ENCODE results near the gene EMP1. TPM values are rescaled to one million over a fixed set of nuclear protein-coding genes. Genes with fewer than 3 reads are reported as not detected.

Gene EMP1
- total and polyA plus RNA-seq, 2 of the 13 experiments (the other 11 are each of a cell fraction or from before 2014, with no cell fraction given): 0.13 to 0.61 TPM

DNA sequence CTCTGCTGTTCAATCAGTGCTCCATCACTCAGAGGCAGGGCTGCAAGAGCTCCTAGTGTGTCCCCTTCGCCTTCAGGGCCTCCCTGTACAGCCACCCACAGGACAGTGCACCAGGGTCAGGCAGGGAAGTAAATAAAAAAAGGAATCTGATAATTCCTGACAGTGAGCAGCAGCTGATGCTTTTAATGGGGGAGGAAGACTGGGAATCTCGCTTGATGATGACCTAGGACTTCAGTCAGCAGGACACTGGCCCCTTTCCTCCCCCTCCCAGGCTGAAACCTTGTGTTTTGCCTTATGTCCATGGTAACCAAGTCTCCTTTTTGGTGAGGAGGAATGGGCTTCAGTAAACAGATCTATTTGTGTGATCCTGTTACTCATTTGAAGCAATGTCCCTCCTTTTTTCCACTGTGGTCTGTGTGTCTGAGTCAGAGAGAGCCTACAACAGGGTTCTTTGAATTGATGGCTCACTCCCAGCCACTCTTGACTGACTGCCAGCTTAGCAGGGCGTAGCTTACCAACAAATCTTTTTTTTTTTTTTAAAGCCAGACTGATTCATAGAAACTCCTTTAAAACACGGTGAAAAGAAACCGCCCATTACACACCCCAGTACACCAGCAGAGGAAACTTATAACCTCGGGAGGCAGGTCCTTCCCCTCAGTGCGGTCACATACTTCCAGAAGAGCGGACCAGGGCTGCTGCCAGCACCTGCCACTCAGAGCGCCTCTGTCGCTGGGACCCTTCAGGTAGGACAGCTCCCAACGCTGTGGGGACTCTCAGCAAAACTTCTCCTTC lies at the start of gene EMP1 (continued):
- no peak for TF ChIP-seq CEBPZ (IDR thresholded peaks at IDR 0.05; ENCODE audit: low read length)
- TF ChIP-seq FOSL1 (CRISPR knock-in tag; IDR thresholded peaks at IDR 0.05; ENCODE audit: borderline replicate concordance): no peak
- TF ChIP-seq TEAD3 (CRISPR knock-in tag; optimal IDR thresholded peaks at IDR 0.05; ENCODE audit: borderline replicate concordance): no peak
- TF ChIP-seq NBN (conservative IDR thresholded peaks at IDR 0.05): no peak
- TF ChIP-seq ZBTB8A (CRISPR knock-in tag; IDR thresholded peaks at IDR 0.05; ENCODE audit: borderline replicate concordance, low read depth): no peak
- TF ChIP-seq ZNF788 (CRISPR knock-in tag; IDR thresholded peaks at IDR 0.05; ENCODE audit: borderline replicate concordance): no peak

- Histone ChIP-seq H3K36me3 (replicated peaks in 1 of 2; ENCODE audit: control insufficient read depth in 1 of 2, insufficient read depth in 2 of 2, low read length in 2 of 2) (no peaks in the 10 kb centered on the region), H3K27me3 (ENCODE audit: control insufficient read depth in 1 of 2, insufficient read depth in 2 of 2, low read length in 2 of 2) (peaks cover 2 to 29% of the 10 kb centered on the region in 2 experiments; a peak in 4 of 5 replicates), H3K9me3 (ENCODE audit: low read length) (no peaks in the 10 kb centered on the region), H3K79me2 (ENCODE audit: insufficient read depth, low read length) (no peaks in the 10 kb centered on the region), H3K4me3 (replicated peaks in 1 of 3; ENCODE audit: insufficient read depth in 1 of 3, low read depth in 2 of 3, low read length in 3 of 3) (no peak overlapping the region), H3K9ac (ENCODE audit: insufficient read depth, low read depth, low read length) (no peak overlapping the region), H2AFZ (ENCODE audit: low read length) (no peak overlapping the region), H3K4me1 (ENCODE audit: insufficient read depth, low read length) (no peaks in the 10 kb centered on the region), H3K27ac (ENCODE audit: extremely low read length, insufficient read depth, low read length) (no peak overlapping the region), H4K20me1 (ENCODE audit: insufficient read depth, low read length) (no peaks in the 10 kb centered on the region), H3K4me2 (ENCODE audit: low read depth, low read length) (no peak overlapping the region)
- ChIA-PET CTCF (ENCODE audit: low intra/inter-chr PET ratio, low total read pairs) (no interaction called here), POLR2A (no interaction called here)
- BruUV-seq (replicated peaks): no TSS peak
- FAIRE-seq (no peak), ATAC-seq (no peak), DNase-seq (ENCODE audit: low spot score) (no peak)
- in situ Hi-C loops (cut with HindIII; ENCODE audit: extremely low pct_ligation_motif_present, low pct_unique_long_range_greater_than_20kb): no loop called here
- 27% methylated on average over 12 of the region's 12 CpGs for WGBS (ENCODE audit: low lambda C conversion rate)
- intact Hi-C loops (cut with micrococcal nuclease; ENCODE audit: unreplicated experiment): no loop called here
- TF ChIP-seq BHLHE40 (IDR thresholded peaks at IDR 0.05; ENCODE audit: low read length): no peak
- no peak for TF ChIP-seq ZNF75D (CRISPR knock-in tag; IDR thresholded peaks at IDR 0.05; ENCODE audit: borderline replicate concordance)
- TF ChIP-seq ZNF7 (CRISPR knock-in tag; IDR thresholded peaks at IDR 0.05): no peak
- TF ChIP-seq EP300 (IDR thresholded peaks at IDR 0.05; ENCODE audit: low read depth in 2 of 2, low read length in 2 of 2): no peak
- no peak for TF ChIP-seq EP300 (CRISPR knock-in tag; IDR thresholded peaks at IDR 0.05; ENCODE audit: borderline replicate concordance)
- TF ChIP-seq, protein P1, sequence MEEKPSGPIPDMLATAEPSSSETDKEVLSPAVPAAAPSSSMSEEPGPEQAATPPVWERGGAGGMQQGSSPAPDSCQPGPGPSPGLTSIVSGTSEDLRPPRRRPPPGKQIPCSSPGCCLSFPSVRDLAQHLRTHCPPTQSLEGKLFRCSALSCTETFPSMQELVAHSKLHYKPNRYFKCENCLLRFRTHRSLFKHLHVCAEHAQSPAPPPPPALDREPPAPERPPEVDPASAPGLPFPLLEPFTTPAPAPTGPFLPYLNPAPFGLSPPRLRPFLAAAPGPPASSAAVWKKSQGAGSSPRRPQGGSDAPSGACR (CRISPR knock-in tag; IDR thresholded peaks at IDR 0.05): no peak
- no peak for TF ChIP-seq MZF1 (CRISPR knock-in tag; IDR thresholded peaks at IDR 0.05; ENCODE audit: borderline replicate concordance)
- TF ChIP-seq ZNF557 (CRISPR knock-in tag; IDR thresholded peaks at IDR 0.05): no peak
- TF ChIP-seq PLSCR1 (CRISPR knock-in tag; IDR thresholded peaks at IDR 0.05; ENCODE audit: borderline replicate concordance): no peak
- TF ChIP-seq CCDC6 (CRISPR knock-in tag; IDR thresholded peaks at IDR 0.05): no peak
- no peak for TF ChIP-seq AGO2 (optimal IDR thresholded peaks at IDR 0.05; ENCODE audit: low read depth, low read length)
- no peak for TF ChIP-seq ZNF549 (CRISPR knock-in tag; IDR thresholded peaks at IDR 0.05)
- no peak for TF ChIP-seq ZBTB8A (CRISPR knock-in tag; IDR thresholded peaks at IDR 0.05; ENCODE audit: borderline replicate concordance, low read depth)
These were observed 48.6 kb upstream of the EMP1 start for GRCh38 chr12:13147688-13148484.

Data from HepG2 (cell line).